ENCODE measurements around the gene AGFG1.

AGFG1 gene

DNA sequence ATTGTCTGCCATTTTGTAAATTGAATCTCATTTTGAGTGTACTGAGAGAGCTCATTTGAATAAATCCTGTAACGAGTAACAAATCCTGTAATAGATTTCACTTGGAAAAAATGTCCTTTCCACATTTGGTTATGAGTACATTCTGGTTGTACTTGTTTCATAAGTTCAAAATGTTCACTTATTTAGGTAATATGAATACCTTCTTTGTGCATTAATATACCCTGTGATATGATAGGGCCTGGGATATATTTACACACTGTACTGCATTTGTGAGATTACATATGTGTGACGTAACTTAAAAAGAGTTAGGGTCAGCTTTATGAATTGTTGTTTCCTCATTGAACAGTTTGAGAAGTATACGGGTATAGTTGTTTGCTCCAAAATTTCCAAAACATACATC, 16.1 kb downstream of the AGFG1 start:
- H3K4me3 ChIP-seq (ENCODE audit: low read depth, low read length), result no peak overlapping the region
- TF ChIP-seq, protein P1, sequence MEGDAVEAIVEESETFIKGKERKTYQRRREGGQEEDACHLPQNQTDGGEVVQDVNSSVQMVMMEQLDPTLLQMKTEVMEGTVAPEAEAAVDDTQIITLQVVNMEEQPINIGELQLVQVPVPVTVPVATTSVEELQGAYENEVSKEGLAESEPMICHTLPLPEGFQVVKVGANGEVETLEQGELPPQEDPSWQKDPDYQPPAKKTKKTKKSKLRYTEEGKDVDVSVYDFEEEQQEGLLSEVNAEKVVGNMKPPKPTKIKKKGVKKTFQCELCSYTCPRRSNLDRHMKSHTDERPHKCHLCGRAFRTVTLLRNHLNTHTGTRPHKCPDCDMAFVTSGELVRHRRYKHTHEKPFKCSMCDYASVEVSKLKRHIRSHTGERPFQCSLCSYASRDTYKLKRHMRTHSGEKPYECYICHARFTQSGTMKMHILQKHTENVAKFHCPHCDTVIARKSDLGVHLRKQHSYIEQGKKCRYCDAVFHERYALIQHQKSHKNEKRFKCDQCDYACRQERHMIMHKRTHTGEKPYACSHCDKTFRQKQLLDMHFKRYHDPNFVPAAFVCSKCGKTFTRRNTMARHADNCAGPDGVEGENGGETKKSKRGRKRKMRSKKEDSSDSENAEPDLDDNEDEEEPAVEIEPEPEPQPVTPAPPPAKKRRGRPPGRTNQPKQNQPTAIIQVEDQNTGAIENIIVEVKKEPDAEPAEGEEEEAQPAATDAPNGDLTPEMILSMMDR (IDR thresholded peaks at IDR 0.05; ENCODE audit: low read depth, low read length, missing control alignments), result no peak
- no peak for DNase-seq (ENCODE audit: low read depth)

DNA sequence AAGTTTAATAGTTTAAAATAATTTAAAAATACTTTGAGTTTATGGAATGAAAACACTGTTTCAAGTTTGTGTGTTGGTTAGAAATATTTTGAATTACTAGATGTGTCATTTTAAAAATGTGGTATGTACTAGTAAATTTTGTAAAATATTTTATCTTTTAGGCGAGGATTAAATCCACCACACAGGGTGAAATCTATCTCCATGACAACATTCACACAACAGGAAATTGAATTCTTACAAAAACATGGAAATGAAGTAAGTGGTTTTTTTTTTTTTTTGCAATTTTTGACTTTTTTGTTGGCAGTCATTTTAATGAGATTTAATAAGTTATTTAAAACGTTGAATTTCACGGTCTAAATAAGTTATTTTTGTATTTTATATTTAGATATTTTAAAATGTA, 19.4 kb downstream of the AGFG1 start:
- TF ChIP-seq, protein P1 (IDR thresholded peaks at IDR 0.05; ENCODE audit: low read depth, low read length, missing control alignments), result no peak
- DNase-seq (ENCODE audit: low read depth), result no peak
- H3K4me3 ChIP-seq (ENCODE audit: low read depth, low read length), result no peak overlapping the region

DNA sequence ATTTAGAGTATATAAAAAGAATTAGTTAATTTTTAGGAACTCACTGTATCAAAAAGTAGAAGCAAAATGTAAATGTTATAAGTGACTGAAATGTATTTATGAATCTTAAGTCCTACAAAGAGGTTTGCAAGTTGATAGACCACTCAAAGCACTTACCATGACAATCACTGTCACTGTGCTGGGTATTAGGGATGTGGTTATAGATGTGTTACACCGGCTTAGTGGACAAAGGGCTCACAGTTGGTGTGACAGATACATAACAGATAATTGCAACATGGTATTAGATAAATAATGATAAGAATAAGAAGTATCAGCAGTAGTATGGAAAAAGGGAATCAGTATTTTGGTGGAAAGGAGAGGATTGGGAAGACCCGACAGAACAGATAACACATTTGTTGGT, 21.6 kb downstream of the AGFG1 start:
- TF ChIP-seq, protein P1 (IDR thresholded peaks at IDR 0.05; ENCODE audit: low read depth, low read length, missing control alignments), result no peak
- DNase-seq (ENCODE audit: low read depth), result no peak
- no peak overlapping the region for H3K4me3 ChIP-seq (ENCODE audit: low read depth, low read length)

DNA sequence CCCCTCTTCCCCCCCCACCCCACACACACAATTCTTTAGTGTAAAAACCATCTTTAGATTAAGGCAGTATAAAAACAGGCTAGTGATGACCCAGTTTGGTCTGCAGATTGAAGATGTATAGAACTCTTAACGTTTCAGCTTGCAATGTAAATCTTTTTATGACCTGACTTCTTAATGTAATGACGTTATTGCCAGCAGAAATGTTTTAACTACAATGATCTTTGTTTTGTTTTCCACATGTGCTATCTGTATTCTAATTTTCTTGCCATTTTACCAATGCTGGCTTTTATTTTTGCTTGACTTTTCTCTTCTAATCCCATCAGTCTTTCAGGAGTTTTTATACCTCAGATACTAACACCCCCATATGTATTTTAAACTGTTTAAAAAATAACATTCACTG, 25.2 kb downstream of the AGFG1 start:
- no peak for DNase-seq (ENCODE audit: low read depth)
- TF ChIP-seq, protein P1 (IDR thresholded peaks at IDR 0.05; ENCODE audit: low read depth, low read length, missing control alignments), result no peak
- H3K4me3 ChIP-seq (ENCODE audit: low read depth, low read length), result no peak overlapping the region

DNA sequence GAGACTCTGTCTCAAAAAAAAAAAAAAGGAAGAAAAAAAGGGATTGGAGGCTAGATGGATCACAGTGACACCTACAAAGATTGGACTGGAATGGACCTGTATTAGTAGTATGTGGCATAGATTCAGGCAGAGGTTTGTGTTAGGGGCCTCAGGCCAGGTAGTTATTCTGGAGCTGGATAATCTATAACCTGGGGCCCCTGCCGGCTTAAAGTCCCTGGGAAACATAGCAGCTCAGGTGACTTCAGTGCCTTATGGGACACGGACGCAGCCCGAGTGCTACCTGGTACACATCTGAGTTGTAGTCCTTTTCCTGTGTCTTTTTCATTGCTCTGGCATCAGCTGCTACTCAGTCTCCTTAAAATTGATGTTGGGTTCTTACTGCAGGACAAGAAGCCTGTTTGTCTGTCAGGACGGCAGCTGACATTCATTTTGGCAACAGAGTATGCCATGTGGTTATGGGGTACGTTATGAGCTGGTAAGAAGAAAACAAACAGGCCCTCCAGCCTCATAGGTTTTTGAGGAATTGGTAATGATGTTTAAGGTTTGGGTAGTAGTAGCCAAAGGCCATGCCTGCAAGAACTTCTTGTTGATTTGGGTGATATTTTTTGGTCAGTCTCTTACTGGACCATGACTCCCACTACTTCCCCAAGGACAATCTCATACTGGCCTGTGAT, 27.8 kb downstream of the AGFG1 start:
- no peak overlapping the region for H3K4me3 ChIP-seq (ENCODE audit: low read depth, low read length)
- no peak for DNase-seq (ENCODE audit: low read depth)
- TF ChIP-seq, protein P1 (IDR thresholded peaks at IDR 0.05; ENCODE audit: low read depth, low read length, missing control alignments), result no peak

DNA sequence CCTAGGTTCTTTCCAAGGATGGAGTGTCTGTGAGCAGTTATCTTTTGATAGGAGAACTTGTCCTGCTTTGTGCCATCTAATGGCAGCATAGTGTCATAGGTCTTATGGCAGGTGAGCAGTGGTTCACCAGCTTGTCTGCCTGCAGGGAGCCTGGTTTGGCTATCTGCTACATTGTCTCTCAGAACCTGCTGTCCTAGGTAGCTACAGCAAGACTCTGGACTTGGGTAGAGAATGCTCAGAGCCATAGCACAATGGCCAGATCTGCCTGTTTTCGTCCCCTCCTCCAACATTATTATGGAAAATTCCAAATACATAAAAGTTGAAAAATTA, 28.3 kb downstream of the AGFG1 start:
- TF ChIP-seq, protein P1 (IDR thresholded peaks at IDR 0.05; ENCODE audit: low read depth, low read length, missing control alignments), result peak; percentile 30
- no peak overlapping the region for H3K4me3 ChIP-seq (ENCODE audit: low read depth, low read length)
- DNase-seq (ENCODE audit: low read depth), result no peak

Measured in GM12864 (cell line).